GM18502 (cell line): ENCODE measurements around the gene ZNF300.
"Not testable (repeated sequence)": the region's sequence is repeated elsewhere in the genome, so short reads cannot be mapped to it uniquely, and the experiment has no call there.

ENCODE experiments used
- ATAC-seq: cut with Tn5 transposase; IDR thresholded peaks from one replicate; pipeline ENCODE4 v1.9.1; 2021; ENCODE audit warnings: mild to moderate bottlenecking; ENCODE audit not compliant: unreplicated experiment, poor library complexity

ZNF300 gene

GRCh38 chr5:150904479-150905311 lies at the start of gene ZNF300:
ZNF300 (minus strand) TSS chr5:150904980; CDS start chr5:150903155, 1,825 bp downstream.
- no peak for ATAC-seq

- no peak for ATAC-seq
Observed at GRCh38 chr5:150948539-150948938, 43.8 kb upstream of the ZNF300 start.

- ATAC-seq, result no peak
Observed at GRCh38 chr5:150946351-150946905, 41.6 kb upstream of the ZNF300 start.

- no peak for ATAC-seq
Observed at GRCh38 chr5:150945947-150946346, 41.2 kb upstream of the ZNF300 start.

- no peak for ATAC-seq
Observed at GRCh38 chr5:150945486-150945885, 40.7 kb upstream of the ZNF300 start.

- no peak for ATAC-seq
Observed at GRCh38 chr5:150931368-150931965, 26.7 kb upstream of the ZNF300 start.

- ATAC-seq, result no peak
Observed at GRCh38 chr5:150918613-150919012, 13.8 kb upstream of the ZNF300 start.

- ATAC-seq, result no peak
Observed at GRCh38 chr5:150912312-150912814, 7.6 kb upstream of the ZNF300 start.

- ATAC-seq, result no peak
Observed at GRCh38 chr5:150905312-150905683, 518 bp upstream of the ZNF300 start.

- ATAC-seq, result no peak
Observed at GRCh38 chr5:150901446-150901845, 3.3 kb downstream of the ZNF300 start.

GRCh38 chr5:150895431-150896428 lies 9.1 kb downstream of the ZNF300 start:
- ATAC-seq, result no peak

GRCh38 chr5:150879358-150879757 lies 25.4 kb downstream of the ZNF300 start:
- no peak for ATAC-seq

GRCh38 chr5:150862070-150862469 lies 42.7 kb downstream of the ZNF300 start:
- ATAC-seq, result no peak

- no peak for ATAC-seq
Observed at GRCh38 chr5:150860246-150860821, 44.4 kb downstream of the ZNF300 start.

GRCh38 chr5:150856700-150857099 lies 48.1 kb downstream of the ZNF300 start:
- ATAC-seq, result not testable (repeated sequence)

GRCh38 chr5:150853561-150853960 lies 51.2 kb downstream of the ZNF300 start:
- no peak for ATAC-seq

GRCh38 chr5:150851039-150851438 lies 53.7 kb downstream of the ZNF300 start:
- no peak for ATAC-seq

- no peak for ATAC-seq
Observed at GRCh38 chr5:150848271-150848670, 56.5 kb downstream of the ZNF300 start.

- peak; percentile 13 for ATAC-seq
Observed at GRCh38 chr5:150847334-150847695, 57.5 kb downstream of the ZNF300 start.
